ENCODE data around the gene B2M. TPM values are rescaled to one million over a fixed set of nuclear protein-coding genes. Genes with fewer than 3 reads are reported as not detected.
"Not testable (repeated sequence)": the region's sequence is repeated elsewhere in the genome, so short reads cannot be mapped to it uniquely, and the experiment has no call there.

Gene B2M
- total RNA-seq, 1 donor from 2014 or later, result 2,400 TPM

DNA sequence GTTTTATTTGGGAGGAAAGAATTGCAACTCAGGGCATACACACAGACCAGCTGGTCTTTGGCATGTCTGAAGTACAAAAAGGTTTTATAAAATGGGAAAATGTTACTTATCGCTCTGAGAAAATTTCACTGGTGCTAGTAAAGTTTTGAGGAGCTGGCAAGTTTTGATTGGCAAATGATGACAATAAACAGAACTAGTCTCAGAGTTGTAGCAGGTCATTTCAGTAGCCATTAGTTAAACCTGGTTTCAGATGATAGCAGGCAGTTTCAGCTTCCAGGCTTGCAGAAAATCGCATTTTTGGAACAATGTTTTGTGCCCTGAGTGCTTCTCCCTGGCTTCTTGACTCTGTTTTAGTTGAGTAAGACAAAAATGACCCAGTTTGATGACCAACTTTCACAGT lies 10.7 kb downstream of the B2M start:
- DNase-seq (ENCODE audit: low read depth, low spot score), result no peak

- DNase-seq (ENCODE audit: low read depth, low spot score), result no peak
Measured at GRCh38 chr15:44726136-44726535, 14.8 kb downstream of the B2M start.

GRCh38 chr15:44726568-44727484 lies 15.5 kb downstream of the B2M start:
- DNase-seq (ENCODE audit: low read depth, low spot score), result peak; percentile 77

DNA sequence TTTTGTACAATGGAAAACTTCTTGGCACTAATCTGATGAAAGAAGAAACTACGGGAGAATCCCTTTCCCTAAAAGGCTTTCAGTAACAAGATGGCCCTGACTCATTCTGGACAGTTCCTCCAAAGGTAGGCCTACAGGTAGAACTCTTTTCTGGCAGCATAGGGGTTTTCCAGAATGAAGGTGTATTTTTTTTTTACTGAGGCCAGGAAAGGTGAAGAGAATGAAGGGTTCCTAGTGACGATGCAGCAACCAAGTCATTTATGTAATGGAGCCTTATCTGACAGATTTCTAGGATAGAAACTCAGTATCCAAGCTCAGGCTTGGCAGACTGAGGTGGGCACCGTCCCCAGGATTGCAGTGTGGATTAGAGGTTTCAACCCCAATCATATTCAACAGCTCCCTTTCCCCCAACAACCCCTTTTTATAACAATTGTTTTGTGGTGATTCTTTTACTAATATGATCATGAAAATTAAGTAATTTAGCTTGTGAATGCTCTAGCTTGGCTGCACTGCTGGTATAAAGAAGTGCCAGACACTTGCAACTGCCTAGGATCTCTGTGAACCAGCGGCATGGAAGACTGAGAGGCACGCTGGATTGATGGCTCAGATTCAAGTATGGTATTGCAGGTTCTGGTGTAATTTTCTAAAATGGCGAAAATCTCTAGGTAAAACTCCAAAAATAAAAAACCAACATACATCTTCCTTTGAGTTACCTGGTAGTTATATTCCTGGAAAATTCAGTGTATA lies 16.3 kb downstream of the B2M start:
- no peak for DNase-seq (ENCODE audit: low read depth, low spot score)

DNA sequence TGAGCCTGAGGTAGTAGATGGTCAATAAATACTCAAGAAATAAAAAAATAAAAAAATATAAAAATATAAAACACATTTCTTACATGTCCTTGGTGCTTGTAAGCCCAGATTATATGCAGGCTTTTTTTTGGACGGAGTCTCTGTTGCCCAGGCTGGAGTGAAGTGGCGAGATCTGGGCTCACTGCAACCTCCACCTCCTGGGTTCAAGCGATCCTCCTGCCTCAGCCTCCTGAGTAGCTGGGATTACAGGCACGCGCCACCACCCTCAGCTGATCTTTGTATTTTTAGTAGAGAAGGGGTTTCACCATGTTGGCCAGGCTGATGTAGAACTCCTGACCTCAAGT lies 16.9 kb downstream of the B2M start:
- DNase-seq (ENCODE audit: low read depth, low spot score), result not testable (repeated sequence)

DNA sequence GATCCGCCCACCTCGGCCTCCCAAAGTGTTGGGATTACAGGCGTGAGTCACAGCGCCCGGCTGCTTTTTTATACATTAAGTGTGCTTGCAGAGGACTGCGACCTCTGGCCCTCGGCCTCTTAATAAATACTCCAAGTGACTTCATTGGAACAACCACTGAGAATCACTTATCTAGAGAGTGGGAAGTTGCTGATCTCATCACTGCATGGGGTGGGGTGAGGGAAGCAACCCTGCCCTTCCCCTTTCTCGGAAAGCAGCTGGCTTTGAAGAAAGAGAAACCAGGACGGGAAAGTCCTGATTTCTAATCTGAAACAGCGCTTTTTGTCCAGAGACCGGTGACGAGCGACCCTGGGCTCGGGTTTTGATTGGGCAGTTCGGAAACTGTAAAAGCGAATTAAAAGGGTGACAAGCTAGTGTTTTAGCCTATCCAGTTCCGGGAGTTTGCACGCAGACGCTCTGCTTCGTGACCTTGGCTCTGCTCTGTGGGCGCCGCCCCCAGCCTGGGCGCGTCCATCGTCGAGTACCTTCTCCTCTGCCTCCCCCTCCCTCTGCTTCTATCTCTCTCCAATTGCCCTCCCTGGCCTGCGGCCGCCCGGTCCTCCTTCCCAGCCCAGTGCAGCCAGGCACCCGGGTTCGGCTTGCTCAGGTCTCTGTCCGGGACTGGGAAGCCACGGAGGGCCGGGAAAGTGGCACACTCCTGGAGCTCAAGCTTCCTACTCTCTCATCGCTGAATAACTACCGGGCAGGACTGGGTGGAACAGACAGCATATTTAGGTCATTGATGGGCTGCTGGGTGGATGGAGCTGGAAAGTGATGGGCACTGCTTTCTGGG lies 17.5 kb downstream of the B2M start:
- DNase-seq (ENCODE audit: low read depth, low spot score), result peak; percentile 94

- DNase-seq (ENCODE audit: low read depth, low spot score), result no peak
Measured at GRCh38 chr15:44729408-44730127, 18.3 kb downstream of the B2M start.

GRCh38 chr15:44734839-44735481 lies 23.6 kb downstream of the B2M start:
- DNase-seq (ENCODE audit: low read depth, low spot score), result no peak

DNA sequence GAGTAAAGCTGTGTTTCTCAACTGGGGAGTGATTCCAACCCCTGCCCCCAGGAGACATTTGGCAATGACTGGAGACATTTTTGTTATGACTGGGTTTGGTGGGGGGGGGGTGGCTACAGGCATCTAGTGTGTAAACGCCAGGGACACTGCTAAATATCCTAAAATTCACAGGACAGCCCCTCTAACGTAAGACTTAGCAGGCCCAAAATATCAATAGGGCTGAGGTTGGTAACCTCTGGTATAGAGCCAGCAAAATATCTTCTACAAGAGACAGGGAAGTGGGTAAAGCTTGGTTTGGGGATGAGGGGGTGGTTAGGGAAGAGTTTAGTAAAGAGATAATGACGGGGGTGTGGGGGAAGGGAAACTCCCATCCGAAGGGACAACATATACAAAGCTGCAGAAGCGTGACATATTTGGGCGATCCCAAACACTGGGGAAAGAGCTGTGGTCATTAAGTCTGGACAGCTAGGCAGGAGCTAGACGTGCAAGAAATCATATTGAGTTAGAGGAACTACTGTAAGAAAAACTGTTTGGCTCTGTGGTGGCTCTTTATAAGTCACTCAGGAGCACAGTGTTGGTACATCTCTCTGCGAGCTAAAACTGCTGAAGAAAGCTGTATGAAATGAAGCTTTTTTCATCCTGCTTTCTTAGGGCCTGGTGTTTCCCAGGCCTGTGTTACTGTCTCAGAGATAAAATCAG lies 24.3 kb downstream of the B2M start:
- no peak for DNase-seq (ENCODE audit: low read depth, low spot score)

- DNase-seq (ENCODE audit: low read depth, low spot score), result no peak
Measured at GRCh38 chr15:44736181-44736765, 25.0 kb downstream of the B2M start, which contains the start of gene TRIM69. Gene TRIM69, plus strand, starts transcription at chr15:44736528. Its CDS starts 177 bp downstream, at chr15:44736705.

GRCh38 chr15:44738340-44738984 lies 27.1 kb downstream of the B2M start:
- no peak for DNase-seq (ENCODE audit: low read depth, low spot score)

- DNase-seq (ENCODE audit: low read depth, low spot score), result not testable (repeated sequence)
Measured at GRCh38 chr15:44739222-44739847, 28.0 kb downstream of the B2M start.

GRCh38 chr15:44743454-44743853 lies 32.1 kb downstream of the B2M start:
- not testable (repeated sequence) for DNase-seq (ENCODE audit: low read depth, low spot score)

GRCh38 chr15:44753345-44753744 lies 42.0 kb downstream of the B2M start:
- no peak for DNase-seq (ENCODE audit: low read depth, low spot score)

DNA sequence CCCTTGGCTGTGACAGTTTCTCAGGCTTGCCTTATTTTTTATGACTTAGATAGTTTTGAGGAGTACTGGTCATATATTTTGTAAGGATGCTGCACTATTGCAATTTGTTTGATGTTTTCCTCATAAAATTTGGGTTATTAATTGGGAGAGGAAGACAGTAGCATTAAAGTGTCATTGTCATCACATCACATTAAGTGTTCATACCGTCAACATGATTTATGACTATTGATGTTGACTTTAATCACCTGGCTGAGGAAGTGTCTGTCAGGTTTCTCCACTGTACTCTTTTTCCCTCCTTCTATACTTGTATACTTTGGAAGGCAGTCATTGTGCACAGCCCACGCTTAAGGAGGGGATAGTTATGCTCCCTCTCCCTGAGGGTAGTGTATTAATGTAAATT lies 51.9 kb downstream of the B2M start:
- no peak for DNase-seq (ENCODE audit: low read depth, low spot score)

- DNase-seq (ENCODE audit: low read depth, low spot score), result no peak
Measured at GRCh38 chr15:44763848-44764247, 52.5 kb downstream of the B2M start.

GRCh38 chr15:44765036-44765435 lies 53.7 kb downstream of the B2M start:
- no peak for DNase-seq (ENCODE audit: low read depth, low spot score)
